SK-N-SH (cell line): Measurements from ENCODE around the gene PARN.

Experiments
- ELF1 ChIP-seq: IDR thresholded peaks from 2 replicates; pipeline ENCODE4 v1.4.0; 2012
- RCOR1 ChIP-seq: fragments of 150-350 bp; IDR thresholded peaks from 2 replicates; pipeline ENCODE4 v1.6.1; 2017; ENCODE audit warnings: antibody characterized with exemption, low read length

DNA sequence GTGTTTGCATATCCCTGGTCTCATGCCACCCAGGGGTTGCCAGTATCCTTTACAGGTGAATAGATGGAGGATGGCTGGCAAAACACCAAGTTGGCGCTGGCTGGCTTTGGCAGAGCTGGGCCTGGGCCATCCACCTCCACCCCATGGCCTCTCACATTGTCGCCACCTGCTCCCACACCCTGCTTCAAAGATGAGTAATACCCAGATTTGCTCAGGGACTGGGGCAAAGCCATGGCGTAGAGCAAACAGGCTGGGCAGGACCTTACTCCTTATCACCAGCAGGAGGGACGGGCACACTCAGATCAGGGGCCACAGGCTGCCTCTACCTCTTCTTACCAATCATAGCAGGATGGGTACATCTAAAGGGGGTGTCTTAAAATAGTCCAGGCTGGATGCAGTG lies 39.7 kb upstream of the PARN start:
- TF ChIP-seq ELF1 (no peak), RCOR1 (no peak)
